GM15510 (cell line): ENCODE results near the gene EDARADD.

ENCODE experiments used
- POLR2A ChIP-seq: IDR thresholded peaks from 3 replicates; pipeline ENCODE4 v1.6.1; 2011; ENCODE audit warnings: borderline replicate concordance; ENCODE audit not compliant: insufficient read length; ENCODE audit errors: extremely low read depth

The EDARADD gene

GRCh38 chr1:236465231-236465958, 71.3 kb downstream of the EDARADD start:
- TF ChIP-seq POLR2A: no peak

- no peak for TF ChIP-seq POLR2A
Measured at GRCh38 chr1:236465959-236466303, 71.8 kb downstream of the EDARADD start.

GRCh38 chr1:236467327-236467641, 73.2 kb downstream of the EDARADD start:
- no peak for TF ChIP-seq POLR2A

- no peak for TF ChIP-seq POLR2A
Measured at GRCh38 chr1:236468625-236469024, 74.5 kb downstream of the EDARADD start.

- no peak for TF ChIP-seq POLR2A
Measured at GRCh38 chr1:236469466-236469865, 75.4 kb downstream of the EDARADD start.

GRCh38 chr1:236471096-236471495, 77.0 kb downstream of the EDARADD start:
- no peak for TF ChIP-seq POLR2A

- no peak for TF ChIP-seq POLR2A
Measured at GRCh38 chr1:236471653-236472052, 77.6 kb downstream of the EDARADD start.

- TF ChIP-seq POLR2A: no peak
Measured at GRCh38 chr1:236472850-236473788, 79.0 kb downstream of the EDARADD start.

- TF ChIP-seq POLR2A: no peak
Measured at GRCh38 chr1:236476019-236476418, 81.9 kb downstream of the EDARADD start.

- TF ChIP-seq POLR2A: no peak
Measured at GRCh38 chr1:236480758-236481436, 86.8 kb downstream of the EDARADD start.

- no peak for TF ChIP-seq POLR2A
Measured at GRCh38 chr1:236484310-236484971, 90.4 kb downstream of the EDARADD start.

GRCh38 chr1:236486356-236487002, 92.4 kb downstream of the EDARADD start:
- no peak for TF ChIP-seq POLR2A

GRCh38 chr1:236489710-236490377, 95.8 kb downstream of the EDARADD start:
- TF ChIP-seq POLR2A: no peak
